ENCODE results near the gene NEU3.

GRCh38 chr11:75041263-75041662 lies 52.5 kb downstream of the NEU3 start:
- TF ChIP-seq HMGXB4 (CRISPR knock-in tag; IDR thresholded peaks at IDR 0.05) (no peak), CTCF (IDR thresholded peaks at IDR 0.05) (no peak), ATF2 (CRISPR knock-in tag; IDR thresholded peaks at IDR 0.05; ENCODE audit: borderline replicate concordance, low read depth) (no peak), CREB1 (CRISPR knock-in tag; IDR thresholded peaks at IDR 0.05) (no peak), ATF1 (CRISPR knock-in tag; IDR thresholded peaks at IDR 0.05) (no peak), MAX (CRISPR knock-in tag; IDR thresholded peaks at IDR 0.05) (no peak), USF2 (CRISPR knock-in tag; IDR thresholded peaks at IDR 0.05) (no peak)

All from WTC11 (cell line).